MV-4-11 (cell line): ENCODE measurements around the gene CORO6.

ENCODE experiments used
- DNase-seq: peaks from one replicate; lab custom pipeline; 2025; lab: John Stamatoyannopoulos, UW

CORO6 gene

DNA sequence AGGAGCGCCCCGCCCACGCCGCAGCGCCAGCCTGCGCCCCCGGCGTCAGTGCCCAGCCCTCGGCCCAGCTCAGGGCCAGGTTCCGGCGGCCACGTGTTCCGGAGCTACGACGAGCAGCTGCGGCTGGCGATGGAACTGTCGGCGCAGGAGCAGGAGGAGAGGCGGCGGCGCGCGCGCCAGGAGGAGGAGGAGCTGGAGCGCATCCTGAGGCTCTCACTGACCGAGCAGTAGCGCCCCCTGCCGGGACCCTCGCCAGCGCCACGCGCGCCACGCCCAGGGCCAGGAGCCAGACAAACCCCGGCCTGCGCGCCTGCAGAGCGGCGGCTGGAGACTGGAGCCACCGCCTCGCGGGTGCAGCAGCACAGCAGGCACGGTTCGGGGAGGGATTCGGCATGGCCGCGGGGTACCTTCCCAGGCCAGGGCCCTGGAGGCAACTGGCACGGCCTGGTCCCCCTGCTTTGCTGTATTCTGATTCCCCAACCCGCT is 9.3 kb downstream of the CORO6 start:
- DNase-seq = peak; percentile 66

- no peak for DNase-seq
Observed at GRCh38 chr17:29612404-29613280, 10.1 kb downstream of the CORO6 start.

GRCh38 chr17:29612094-29612403 is 10.7 kb downstream of the CORO6 start:
- DNase-seq = no peak

GRCh38 chr17:29611351-29612093 is 11.2 kb downstream of the CORO6 start:
- no peak for DNase-seq

DNA sequence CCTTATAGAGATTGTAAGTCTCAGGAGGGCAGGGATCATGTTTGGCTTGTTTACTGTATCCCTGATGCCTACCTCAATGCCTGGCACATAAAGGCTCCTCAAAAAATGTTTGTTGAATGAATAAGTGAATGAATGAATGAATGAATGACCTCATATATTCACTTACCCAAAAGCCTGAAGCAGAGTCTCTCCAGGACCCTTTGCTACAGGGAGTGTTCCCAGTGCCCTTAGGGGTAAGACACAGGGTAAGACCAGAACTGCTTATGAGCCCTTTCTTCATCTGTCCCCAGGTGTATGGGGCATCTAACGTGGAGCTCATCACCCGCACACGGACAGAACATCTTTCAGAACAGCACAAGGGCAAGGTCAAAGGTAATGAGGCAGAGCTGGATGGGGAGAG is 12.3 kb downstream of the CORO6 start:
- DNase-seq = no peak

- no peak for DNase-seq
Observed at GRCh38 chr17:29608986-29609385, 13.7 kb downstream of the CORO6 start.

DNA sequence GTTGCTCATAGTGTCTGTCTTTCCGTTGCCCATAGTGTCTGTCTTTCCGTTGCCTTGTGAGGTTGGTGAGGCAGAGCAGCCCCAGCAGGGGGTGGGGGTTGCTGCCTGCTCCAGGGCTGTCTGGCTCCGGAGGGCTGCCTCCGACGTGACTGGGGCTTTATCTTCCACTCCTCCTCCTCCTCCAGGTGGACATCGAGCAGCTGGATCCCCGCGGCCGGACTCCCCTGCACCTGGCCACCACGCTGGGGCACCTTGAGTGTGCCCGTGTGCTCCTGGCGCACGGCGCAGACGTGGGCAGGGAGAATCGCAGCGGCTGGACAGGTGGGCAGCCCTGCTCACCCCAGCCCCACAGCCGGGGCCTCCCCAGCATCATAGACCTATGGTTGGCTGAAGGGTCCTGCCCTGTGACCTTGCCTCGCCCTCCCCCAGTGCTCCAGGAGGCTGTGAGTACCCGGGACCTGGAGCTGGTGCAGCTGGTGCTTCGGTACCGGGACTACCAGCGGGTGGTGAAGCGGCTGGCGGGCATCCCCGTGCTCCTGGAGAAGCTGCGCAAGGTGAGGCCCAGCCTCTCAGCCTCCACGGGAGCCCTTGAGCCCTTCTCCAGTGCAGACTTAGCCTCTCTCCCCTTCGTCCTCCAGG is 15.0 kb downstream of the CORO6 start:
- no peak for DNase-seq

DNA sequence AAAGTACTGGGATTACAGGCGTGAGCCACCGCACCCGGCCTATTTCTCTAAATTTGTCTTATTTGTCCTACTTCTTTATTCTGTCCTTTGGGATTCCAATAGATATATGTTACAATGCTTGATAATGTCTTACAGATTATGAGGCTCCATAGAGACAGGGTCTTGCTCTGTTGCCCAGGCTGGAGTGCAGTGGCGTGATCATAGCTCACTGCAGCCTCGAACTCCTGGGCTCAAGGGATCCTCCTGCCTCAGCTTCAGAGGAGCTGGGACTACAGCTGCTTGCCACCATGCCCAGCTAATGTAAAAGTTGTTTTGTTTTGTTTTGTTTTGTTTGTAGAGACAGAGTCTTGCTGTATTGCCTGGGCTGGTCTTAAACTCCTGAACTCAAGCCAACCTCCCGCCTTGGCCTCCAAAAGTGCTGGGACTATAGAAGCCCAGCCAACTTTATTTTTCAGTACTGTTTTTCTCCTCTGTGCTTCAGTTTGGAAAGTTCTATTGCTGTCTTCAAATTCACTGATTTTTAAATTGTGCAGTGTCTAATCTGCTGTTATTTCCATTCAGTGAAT is 19.5 kb downstream of the CORO6 start:
- DNase-seq = no peak

GRCh38 chr17:29597361-29598172 is 25.1 kb downstream of the CORO6 start:
- DNase-seq = no peak

DNA sequence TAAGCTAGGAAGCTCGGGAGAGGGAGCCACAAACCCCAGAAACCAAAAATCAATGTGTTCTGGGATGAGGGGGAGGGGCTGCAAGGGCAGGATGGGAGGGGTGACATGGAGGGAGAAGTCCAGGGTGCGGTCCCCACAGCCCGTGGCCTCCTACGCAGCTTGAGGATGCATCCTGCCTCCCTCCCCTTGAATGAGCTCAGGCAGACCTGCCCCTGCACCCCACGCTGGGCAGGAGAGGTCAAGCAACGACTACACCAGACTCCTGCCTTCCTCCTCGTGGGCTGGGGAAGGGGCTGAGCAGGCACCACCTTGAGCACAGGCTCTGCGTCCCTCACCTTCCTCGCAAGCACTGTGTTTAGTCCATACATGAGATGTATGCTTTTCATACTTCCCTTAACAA is 25.9 kb downstream of the CORO6 start:
- no peak for DNase-seq

GRCh38 chr17:29595943-29596774 is 26.6 kb downstream of the CORO6 start:
- no peak for DNase-seq

DNA sequence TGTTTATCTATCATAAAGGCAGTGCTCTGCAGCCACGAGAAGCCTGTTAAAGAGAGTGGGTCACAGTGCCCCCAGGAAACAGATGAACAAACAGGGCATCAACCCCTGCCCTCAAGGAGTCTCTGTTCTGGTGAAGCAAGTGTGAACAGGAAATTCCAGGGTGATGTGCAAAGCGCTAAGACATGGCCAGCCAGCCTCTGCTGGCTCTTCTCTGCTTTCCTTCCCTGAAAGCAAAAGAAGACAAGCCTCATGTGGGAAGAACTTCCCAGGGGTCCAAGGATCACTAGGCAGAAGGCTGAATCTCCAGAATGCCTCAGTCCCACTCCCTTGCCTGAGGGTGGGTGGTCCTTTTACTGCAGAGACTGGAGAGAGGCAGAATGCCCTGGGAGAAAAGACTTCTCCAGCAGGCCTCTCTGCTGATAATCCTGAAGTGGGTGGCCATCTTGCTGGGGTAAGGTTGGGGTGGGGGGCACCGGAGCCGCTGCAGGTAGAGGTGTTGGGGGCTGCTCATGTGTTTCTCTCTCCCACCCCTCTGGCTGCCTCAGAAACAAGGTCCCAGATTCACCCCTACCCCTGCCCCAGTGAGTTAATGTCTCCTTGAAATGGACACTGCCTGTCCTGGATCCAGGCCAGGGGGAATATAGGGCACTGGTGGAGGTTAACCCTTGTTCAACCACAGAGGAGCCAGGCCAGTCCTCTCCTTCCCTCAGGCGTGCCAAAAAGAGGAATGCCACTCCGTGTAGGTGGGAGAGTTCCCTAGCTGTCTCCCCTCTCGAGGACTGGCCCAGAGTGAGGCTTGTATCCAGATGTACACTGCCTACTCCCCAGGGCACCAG is 27.4 kb downstream of the CORO6 start:
- no peak for DNase-seq

GRCh38 chr17:29594519-29595090 is 28.1 kb downstream of the CORO6 start:
- DNase-seq = no peak

DNA sequence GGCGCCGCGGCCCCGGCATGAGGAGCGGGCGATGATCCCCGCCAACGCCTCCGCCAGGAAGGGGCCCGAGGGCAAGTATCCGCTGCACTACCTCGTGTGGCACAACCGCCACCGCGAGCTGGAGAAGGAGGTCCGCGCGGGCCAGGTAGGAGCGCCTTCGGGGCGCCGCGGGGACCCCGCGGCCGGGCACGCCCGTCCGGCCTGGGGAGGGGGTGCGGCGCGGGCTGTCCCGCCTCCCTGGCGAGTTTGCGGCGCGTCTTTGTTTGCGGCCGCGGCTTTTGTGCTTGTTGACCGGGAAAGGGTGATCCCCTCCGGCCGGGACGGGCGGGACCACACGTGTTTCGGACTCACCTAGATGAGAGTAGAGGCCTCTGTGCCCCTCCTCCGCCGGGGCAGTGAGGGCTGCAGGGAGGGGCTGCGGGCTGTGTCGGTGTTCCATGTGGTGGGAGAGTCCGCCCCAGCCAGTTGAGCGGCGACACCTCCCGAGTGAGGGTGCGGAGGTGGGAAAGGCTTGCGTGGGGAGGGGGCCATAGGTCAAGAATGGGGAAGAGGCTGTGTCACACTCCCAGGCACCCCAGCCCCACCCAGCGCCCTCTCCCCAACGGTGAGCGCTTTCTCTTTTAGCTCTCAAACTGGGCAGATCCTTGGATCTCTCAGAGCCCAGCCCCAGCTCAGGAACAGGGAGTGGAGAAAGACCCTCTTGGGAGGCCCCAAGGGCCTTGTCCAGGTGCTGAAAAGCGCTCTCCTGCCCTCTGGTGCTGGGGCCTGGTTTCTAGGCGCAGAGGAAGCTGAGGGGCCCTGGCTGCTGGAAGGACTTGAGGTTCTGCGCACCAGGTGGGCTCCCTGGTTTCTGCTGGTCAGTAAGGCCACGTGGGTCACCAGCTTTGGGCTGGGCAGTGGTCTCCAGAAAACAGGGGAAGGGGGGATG is 28.9 kb downstream of the CORO6 start:
- DNase-seq = peak; percentile 22

DNA sequence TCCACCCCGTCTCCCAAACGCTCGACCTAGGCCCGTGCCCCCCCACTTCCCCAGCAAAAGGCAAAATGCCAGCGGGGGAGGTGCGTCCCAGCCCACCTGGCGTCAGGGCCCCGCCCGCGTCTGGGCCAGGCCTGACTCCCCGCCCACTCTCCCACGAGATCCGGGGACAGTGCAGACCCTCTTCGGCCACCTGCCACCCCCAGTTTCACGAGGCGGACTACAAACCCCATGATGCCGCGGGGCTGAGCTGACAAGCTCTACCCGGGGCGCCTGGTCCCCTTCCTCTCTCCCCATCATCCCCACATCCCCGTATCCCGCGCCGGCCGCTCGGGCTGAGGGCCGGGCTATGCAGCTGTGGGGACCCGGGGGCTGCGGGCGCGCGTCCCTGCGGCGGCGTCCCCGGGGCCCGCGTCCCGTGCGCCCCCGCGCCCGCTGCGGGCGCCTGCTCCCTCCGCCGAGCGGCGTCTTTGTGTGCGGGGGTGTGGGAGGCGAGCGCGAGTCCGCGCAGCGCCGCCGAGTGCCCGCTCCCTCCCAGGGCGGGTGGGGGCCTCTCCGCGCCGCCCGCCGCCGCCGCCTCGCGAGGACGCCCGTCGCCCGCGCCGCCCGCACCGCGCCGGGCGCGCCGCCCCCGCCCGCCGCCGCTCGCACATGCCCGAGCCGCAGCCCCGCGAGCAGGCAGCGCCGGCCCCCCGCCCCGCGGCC is 29.7 kb downstream of the CORO6 start, which contains the start of gene ANKRD13B:
ANKRD13B (plus strand) TSS at position 283 of the 702 bp plus-strand sequence. CDS start 490 bp downstream, outside the sequence.
- no peak for DNase-seq

GRCh38 chr17:29591737-29592608 is 30.7 kb downstream of the CORO6 start:
- peak; percentile 72 for DNase-seq
